GM18505 (cell line): Measurements from ENCODE around the gene PHC2.

ENCODE experiments used
- ATAC-seq: cut with Tn5 transposase; IDR thresholded peaks from one replicate; pipeline ENCODE4 v1.9.1; 2021; ENCODE audit not compliant: unreplicated experiment
- POLR2A ChIP-seq: IDR thresholded peaks from 4 replicates; pipeline ENCODE4 v1.6.1; 2011; ENCODE audit warnings: borderline replicate concordance; ENCODE audit not compliant: insufficient read depth, insufficient read length; ENCODE audit errors: extremely low read depth

Gene PHC2

GRCh38 chr1:33370301-33370700, 60.6 kb downstream of the PHC2 start:
- TF ChIP-seq POLR2A, result no peak
- no peak for ATAC-seq

GRCh38 chr1:33369764-33370163, 61.1 kb downstream of the PHC2 start:
- TF ChIP-seq POLR2A, result no peak
- ATAC-seq, result no peak

- no peak for ATAC-seq
- TF ChIP-seq POLR2A, result no peak
Measured at GRCh38 chr1:33369081-33369480, 61.8 kb downstream of the PHC2 start.

GRCh38 chr1:33368431-33368830, 62.5 kb downstream of the PHC2 start:
- no peak for TF ChIP-seq POLR2A

GRCh38 chr1:33367485-33368405, 63.1 kb downstream of the PHC2 start:
- peak; percentile 59 for ATAC-seq
- no peak for TF ChIP-seq POLR2A

More at GRCh38 chr1:33368431-33368830, 62.5 kb downstream of the PHC2 start:
- ATAC-seq, result no peak

- TF ChIP-seq POLR2A, result no peak
- ATAC-seq, result no peak
Measured at GRCh38 chr1:33366762-33367484, 64.0 kb downstream of the PHC2 start.

- no peak for ATAC-seq
- no peak for TF ChIP-seq POLR2A
Measured at GRCh38 chr1:33365560-33365997, 65.3 kb downstream of the PHC2 start.

GRCh38 chr1:33364565-33364918, 66.4 kb downstream of the PHC2 start:
- no peak for TF ChIP-seq POLR2A
- no peak for ATAC-seq

GRCh38 chr1:33363470-33363861, 67.4 kb downstream of the PHC2 start:
- no peak for TF ChIP-seq POLR2A
- no peak for ATAC-seq

- no peak for ATAC-seq
- no peak for TF ChIP-seq POLR2A
Measured at GRCh38 chr1:33363021-33363420, 67.9 kb downstream of the PHC2 start.

- ATAC-seq, result no peak
- TF ChIP-seq POLR2A, result no peak
Measured at GRCh38 chr1:33361532-33362235, 69.2 kb downstream of the PHC2 start.

- no peak for ATAC-seq
- TF ChIP-seq POLR2A, result no peak
Measured at GRCh38 chr1:33360367-33360766, 70.5 kb downstream of the PHC2 start.

- TF ChIP-seq POLR2A, result no peak
- ATAC-seq, result no peak
Measured at GRCh38 chr1:33359931-33360330, 71.0 kb downstream of the PHC2 start.
